KG1 (cell line): ENCODE results near the gene FIGN.

Experiments
- DNase-seq: peaks from one replicate; lab custom pipeline; 2025; lab: John Stamatoyannopoulos, UW

Gene FIGN

DNA sequence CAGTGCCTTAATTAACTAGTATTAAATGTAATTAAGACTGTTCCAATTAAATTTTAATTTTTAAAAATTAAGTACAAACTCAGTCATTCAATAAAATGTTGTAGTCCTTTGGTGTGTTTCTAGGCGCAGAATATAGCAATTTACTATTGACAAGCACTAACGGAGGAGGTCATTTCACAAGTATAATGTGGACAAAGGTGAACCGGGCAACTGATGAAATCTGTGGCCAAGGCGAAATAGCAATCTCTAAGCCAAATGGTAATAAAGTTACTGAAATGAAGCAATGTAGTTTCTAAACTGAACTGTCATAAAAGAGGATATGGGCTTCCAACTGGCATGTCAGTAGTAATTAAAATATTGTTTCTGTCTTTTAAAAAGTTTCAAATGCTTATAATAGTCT, 27.5 kb downstream of the FIGN start:
- no peak for DNase-seq

DNA sequence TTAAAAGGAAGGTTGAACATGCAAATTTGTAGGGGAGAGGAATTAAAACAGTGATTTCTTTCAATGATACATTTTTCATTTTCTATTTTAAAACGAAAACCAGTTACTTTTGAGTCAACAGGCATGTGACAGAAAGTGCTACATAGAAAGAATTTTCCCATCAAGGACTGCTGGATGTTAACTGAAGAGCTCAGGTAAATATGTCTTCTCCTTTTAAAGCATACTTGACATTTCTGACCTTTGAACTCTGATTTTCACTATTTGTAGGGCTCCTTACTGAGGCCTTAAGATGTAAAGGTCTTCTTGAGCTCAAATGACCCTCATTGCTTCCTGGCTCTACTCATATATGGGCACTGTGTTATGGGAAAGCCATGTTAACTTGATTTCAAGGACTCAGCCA, 32.4 kb downstream of the FIGN start:
- DNase-seq = no peak

DNA sequence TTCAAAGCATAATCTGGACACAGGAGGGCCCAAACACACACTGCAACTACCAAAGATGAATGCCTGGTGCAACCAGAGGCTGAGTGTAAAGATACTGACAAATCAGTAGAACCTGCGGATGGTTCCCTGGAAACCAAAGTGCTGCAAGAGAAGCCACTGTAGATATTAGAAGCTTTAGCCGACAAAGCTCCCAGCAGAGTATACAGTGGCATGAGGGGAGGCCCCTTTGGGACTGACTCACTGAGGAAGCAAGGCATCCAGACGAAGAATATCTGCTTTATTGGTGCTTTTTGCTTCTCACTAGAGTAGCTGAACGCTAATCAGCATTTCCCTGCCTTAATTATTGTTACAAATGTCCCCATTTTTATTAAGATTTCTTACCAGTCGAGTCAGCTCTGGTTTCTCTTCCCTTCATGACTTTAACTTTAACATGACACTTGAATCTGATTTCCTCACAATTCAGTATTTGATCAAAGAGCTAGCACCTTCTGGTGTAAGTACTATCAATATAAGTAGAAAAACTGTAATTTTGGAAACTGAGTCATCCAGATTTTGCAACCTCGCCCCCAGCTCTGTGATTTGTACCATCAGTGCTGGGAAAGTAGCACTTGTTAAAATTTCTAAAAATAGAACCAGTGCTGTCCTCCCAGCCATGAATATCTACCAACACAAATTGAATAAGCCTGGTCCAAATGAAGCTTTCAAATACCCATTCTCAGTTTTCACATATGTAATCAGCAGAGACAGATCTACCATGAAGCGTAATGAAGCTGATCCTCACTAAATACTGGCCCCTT, 34.2 kb downstream of the FIGN start:
- no peak for DNase-seq

DNA sequence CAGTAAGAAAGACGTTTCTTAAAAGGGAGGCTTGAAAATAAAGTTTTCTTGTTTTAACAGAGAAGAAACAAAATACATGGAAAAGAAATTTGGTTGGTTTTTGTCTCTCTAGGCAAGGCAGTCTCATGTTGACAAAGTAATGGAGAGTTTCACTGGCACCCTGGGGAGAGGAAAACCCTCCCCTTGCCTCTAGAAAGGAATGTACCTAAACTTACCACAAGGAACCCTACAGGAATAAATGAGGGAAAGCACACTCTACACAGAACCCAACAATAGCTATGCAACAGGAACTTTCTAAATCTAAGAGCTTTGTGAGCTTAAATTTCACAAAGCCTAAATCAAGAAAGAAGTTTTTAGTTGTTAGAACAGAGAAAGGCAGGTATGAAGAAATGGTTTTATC, 37.0 kb downstream of the FIGN start:
- no peak for DNase-seq

DNA sequence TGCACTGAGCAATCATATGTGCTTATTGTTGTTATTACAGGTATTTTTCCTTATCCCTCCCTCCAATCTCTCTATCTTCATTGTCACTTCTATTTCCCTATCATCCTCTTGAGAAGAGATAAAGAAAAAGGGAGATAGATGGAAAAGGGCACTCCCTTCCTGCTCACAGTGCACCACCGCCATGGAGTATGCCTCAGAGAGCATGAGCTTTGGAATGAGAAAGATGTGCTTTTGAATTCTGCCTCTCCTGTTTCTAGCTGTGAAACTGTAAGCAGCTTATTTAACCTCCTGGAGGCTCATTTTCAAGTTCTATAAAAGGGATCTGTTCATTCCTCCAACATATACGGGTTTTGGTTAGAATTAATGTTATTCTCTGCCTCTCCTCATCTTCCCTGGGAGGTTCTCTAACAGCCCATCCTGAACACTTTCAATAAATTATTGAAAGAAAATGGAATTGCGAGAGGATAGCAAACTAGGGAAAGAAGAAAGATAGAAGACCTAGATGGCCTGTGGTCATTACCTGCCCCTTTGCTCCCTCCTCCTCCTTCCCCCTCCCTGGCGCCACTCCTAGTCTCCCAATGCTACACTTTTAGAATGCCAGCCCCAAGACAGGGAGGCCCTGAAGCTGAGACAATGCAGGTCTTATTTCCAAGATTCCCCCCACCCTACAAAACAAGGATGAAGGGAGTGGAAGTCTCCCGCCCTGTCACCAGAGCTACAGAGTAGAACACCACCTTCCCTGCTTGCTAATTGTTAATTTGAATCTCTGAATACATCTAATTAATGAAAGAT, 37.8 kb downstream of the FIGN start:
- DNase-seq = no peak

DNA sequence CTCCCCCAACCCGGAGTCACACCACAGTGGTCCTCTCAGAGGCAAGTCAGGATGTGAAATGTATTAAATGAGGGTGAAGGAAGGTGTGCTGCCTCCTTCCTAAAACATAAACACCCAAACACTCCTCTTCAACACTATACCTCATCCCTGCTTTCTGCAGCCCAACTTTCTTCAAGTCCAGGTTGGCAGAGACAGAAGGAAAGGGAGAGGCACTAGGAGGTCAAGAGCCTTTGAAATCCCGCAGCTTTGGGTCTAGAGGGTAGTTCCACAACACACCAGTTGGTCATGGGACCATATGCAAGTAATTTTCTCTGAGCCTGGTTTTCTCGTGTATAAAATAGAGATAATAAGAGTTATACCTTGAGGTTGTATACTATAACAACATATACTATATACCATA, 38.4 kb downstream of the FIGN start:
- DNase-seq = no peak

DNA sequence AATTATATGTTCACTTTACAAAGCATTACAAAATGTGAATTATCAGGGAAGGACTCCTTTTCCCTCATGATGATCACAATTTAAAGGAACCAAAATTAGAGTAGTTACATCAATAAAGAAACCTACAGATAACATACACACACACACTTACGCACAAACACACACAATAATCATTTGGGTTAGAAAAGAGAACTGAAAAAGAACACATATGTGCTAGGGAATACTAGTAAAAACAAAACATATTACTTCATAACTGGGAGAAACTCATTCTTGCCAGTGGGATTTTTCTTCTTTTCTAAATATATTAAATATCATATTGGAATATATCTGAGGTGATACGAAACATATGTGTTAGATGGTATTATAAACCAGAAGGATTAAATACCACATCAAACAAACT, 42.3 kb downstream of the FIGN start:
- DNase-seq = no peak

DNA sequence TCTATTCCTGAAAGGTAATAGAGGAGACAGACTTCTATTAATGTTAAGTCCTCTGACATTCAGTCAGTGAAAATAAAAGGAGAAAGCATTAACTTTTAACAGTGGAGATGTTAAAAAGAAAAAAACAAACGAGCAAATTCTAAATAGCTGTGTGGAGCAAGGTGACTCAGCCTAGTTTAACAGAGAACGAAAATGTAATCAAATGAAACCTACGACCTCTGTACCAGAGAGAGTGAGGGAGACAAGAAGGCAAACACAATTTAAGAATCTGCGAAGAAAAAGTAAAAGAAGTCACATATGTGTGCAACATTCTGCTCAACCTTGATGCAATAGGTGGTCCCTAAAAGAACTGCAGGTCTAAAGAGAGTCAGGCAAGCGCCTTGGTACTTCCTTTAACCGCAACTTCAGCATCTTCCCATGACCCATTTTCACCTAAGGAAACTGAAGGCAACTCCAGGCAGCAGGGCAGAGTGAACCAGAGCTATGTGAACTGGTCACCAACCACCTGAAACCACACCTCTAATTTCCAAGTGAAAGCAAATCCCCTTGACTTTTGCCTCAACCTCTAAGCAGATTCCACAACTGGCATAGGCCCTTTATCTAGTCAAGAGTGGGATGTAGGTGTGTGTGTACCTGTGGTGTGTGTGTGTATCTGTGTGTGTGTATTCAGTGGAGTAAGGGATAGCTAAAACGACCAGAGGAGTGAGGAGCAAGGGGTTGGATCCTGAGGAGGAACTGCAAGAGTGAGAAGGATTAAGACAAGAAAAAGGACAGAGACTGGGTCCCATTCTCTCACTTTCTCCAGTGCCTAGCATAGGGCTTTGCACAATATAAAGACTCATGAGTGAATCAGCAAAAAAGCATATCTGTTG, 43.0 kb downstream of the FIGN start:
- no peak for DNase-seq

DNA sequence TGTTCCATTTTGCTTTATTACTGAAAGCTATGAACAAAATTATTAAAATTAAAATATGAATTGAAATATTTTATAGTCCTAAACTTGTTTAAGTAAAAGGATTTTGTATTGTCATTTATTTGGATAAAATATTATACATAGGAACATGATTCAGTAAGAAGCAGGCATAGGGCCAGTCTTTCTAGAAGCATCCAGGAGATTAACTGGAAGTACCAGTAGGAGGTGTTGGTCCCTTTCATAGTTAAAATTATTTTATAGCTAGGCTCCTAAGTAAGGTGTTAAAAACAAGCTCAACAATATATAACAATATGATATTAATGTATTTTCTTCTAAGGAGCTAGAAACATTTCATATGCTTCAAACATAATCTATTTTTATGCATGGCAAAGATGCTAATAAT, 43.7 kb downstream of the FIGN start:
- no peak for DNase-seq

DNA sequence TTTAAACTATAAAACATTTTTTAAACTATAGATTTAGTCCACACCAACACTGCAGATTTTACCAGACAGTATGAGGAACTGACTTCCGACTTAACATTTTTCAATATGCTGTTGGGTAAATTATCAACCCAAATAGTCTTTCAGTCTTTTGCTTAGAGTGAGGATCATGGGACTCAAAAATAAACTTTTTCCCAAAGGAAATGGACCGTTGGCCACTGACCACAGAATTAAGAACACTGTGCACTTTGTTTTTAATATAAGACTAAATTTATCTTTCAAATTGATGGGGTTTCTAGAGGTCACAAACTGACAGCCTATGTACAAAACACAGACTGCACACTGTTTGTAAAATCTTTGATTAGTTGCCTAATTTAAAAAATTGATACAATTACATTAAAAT, 44.9 kb downstream of the FIGN start:
- no peak for DNase-seq

DNA sequence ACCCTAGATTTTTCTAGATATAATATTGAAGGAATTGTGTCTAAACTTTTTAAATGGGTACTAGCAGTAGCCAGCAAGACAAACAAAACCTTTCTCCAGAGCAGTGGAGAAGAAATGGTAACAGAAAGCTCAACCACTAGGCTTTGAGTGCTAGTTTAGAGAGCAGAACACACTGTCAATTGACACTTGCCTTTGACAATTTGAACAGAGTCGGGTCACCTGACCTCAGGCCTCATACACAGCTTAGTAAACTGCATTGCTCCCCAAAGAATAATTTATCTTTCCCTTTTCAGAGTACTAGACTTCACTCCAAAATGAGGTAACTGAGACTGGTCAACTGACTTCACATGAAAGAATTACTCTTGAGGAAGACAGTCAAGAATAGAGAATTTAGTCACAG, 48.6 kb downstream of the FIGN start:
- DNase-seq = no peak

DNA sequence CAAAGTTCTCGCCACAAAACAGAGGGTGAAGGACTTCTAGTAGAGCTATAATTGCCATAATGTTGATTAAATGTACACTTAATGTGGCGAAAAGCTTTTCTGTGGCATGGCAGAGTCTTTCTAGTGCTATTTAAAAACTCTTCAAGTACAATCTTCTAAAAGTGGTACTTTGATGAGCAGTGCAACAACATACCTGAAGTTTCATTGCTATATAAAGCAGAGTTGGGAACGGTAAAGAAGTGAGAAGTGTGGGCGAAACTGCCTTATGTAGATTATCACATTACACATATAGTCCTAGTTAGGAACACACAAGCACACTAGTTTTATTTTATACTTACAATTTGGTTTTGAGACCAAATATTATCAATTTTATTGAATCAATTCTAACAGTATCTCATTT, 49.5 kb downstream of the FIGN start:
- DNase-seq = no peak

DNA sequence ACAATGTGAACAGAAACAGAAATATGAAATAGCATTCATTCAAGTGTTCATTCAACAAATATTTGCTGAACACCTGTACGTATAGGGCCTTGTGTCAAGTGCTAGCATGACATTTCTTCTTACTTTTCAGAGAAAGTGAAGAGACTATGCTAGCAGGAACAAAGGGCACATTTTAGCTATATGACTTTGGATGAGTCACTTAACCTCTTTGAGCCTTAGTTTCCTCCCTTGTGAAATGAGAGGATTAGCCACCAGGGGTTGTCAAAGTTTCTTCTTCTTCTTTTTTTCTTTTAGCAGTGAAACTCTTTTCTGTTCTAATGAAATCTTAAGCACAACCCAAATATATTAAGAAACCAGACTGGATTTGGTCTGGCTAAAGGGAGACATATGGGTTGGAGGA, 53.1 kb downstream of the FIGN start:
- DNase-seq = no peak

DNA sequence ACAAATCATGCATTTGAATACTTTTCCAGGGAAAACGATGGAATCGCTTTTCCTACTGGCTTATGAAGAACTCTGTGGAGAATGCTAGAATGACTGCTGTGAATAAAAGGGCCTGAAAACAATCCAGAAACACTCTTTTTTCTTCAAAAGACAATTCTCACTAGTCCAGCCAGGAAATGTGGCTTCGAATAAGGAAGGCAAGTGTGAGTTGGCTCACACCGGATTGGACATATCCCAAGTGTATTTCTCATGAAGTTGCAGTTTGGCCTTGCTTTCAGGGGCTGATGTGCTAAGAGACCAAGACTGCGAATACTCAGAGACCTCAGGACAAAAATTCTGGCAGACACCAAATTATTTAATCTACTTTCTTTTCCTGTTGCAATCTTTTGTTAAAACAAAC, 54.1 kb downstream of the FIGN start:
- DNase-seq = no peak

DNA sequence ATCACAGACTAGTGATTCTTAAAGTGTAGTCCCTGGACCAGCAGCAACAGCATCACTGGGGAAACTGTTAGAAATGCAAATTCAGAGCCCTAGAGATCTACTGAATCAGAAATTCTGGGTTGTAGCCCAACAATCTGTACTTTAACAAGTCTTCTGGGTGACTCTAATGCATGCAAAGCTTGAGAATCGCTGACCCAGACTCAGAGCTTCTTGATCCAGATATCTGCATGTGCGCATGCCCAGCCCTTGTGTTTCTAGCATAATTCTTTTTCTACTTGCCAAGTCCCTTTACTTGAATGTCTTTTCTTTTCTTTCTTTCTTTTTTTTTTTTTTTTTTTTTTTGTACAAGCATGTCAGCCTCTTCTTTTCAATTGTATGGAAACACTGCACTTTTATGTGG, 60.4 kb downstream of the FIGN start:
- no peak for DNase-seq

DNA sequence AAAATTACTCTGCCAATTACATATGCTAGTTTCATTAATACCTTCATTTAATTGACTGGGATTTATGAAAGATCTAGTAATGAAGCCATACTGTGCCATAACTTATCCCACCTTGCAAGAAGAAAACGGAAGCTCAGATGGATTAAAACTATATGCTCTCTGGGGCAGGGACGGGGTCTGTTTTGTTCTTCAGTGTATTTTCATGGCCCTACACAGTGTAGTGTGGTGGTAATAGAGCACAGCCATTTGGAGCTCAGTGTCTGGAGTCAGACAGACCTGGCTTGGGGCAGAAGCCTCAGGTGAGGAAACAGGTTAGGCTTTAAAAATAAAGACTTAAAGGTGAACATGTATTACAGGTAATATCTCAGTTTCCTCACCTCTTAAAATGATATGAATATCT, 62.3 kb downstream of the FIGN start:
- no peak for DNase-seq

DNA sequence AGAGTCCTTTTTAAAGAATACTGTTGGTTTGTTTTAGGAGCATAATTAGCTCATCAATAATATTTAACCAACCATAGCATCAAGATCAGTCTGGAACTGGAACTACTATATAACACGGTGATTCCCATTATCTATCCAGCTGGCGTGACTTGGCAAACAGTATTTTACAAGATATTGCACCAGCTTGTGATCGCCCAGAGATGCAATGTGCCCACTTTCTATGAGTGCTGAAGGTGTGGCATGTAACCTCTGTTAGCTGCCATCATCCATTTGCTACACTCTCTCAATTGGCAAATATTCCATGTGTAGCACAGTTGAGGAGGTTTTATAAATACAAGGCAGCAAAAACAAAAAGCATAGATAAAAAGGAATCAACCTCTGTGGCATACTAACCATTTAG, 64.9 kb downstream of the FIGN start:
- DNase-seq = no peak

DNA sequence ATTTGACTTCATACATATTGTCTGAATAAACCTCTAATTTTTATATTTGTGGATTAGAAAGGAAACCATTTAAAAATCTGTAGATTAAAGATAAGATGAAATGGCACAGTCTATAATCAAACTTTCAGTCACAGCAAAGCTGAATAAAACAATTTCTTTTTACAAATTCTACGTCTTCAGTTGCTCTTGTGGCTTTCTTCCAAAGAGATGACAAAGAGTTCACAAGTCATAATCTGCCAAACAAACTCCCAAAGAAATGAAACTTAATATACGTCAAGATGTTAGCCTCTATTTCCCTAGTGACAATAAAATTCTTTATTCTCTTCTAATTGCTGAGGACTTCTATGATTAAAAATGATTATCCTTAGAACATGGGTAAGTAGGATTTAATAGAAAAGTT, 66.3 kb downstream of the FIGN start:
- DNase-seq = no peak

DNA sequence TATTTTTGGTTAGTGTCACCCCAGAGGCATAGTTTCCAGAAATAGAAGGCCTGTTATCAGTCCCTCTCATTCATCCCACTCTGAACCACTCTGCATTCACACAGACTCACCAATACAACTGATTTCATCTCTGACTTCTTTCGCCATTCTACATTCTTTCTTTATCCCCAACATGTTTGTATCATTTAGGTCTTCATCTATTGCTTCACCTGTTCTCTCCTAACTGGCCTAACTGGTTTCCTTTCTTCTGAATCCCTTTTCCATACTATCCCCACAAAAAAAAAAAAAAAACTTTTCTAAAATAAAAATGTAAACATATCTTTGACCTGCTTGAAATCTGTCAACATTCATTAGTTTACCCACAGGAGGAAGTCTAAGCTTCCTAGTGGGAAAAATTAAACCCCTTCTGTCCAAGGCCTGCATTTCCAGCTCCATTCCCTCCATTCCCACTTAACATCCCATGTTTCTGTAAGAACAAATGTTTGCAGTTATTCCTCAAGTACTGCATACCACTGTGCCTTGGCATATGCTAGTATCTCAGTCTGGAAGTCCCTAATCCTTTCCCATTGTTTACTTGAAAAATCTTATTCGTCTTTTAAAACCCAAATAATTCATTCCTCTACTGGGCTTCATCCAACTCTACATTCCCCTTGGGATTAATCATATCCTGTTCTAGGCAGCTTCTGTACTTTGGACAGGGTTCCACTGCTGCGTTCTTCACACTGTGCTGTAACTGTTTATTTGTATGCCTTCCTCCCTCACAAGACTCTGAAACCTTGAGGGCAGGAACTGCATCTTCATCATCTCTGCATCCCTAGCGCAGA, 68.5 kb downstream of the FIGN start:
- DNase-seq = no peak

DNA sequence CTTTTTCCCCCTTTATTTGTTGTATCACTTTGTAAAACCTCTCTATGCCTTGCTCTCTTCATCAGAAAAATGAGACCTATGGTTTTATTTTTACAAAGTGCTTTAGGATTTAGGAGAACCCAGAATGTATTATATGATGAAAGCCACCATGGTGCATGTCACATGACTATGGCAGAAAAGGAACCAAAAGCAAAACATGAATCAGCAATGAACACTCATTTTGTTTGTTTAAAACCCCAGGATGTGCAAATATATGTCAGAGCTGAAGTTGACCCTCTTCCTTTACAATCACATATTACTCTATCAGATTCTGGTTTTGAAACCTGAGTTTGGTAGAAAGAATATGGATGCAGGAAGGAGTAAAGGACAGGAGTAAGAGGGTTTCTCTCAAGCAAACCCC, 70.0 kb downstream of the FIGN start:
- DNase-seq = no peak

DNA sequence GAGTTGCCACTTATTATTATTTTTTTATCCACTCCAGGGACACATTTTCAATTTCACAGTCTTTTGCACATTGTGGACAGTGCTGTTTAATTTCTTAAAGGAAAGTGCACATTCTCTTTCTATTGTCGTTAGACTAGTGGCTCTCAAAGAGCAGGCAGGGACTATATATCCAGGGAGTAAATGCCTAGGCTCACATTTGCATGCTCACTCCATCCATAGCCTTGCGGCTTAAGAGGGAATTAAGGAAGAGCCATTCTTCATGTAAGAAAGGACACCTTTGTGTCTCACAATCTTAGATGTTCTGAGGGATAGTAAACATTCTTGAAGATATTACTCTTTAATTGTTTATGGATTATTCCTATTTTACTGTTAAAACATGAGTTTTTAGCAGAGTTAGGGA, 70.8 kb downstream of the FIGN start:
- DNase-seq = no peak

DNA sequence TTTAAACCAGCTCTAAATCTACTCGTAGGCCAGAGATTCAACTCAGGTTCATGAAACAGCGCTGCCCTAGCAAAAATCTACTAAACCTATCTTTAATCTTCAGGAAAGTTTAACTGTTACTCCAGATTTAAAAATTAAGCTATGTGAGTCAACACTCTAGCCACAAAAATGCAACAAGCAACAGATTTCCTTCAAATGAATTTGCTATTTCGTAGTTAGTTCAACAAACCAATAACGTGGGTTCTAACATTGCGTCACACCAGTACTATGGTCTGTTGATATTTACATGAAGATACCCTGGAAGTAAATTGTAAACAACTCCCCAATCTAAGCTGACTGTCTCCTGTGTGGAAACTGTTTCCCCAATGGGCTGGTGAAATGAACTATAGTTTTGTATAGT, 71.2 kb downstream of the FIGN start:
- no peak for DNase-seq
